A549 treated with CpdA at 1 μM for 4 hours (cell line): ENCODE results near the gene LSR. TPM values are rescaled to one million over a fixed set of nuclear protein-coding genes. Genes with fewer than 3 reads are reported as not detected.

Experiments used
- total RNA-seq: library from RNA; stranded (reverse); fragments of 200-300 nt; extraction: Qiagen RNA extraction; gene quantifications from 5 replicates; pipeline ENCODE4 v1.2.3, GENCODE V29; 2022; ENCODE audit warnings: low read depth

The LSR gene, protein sequence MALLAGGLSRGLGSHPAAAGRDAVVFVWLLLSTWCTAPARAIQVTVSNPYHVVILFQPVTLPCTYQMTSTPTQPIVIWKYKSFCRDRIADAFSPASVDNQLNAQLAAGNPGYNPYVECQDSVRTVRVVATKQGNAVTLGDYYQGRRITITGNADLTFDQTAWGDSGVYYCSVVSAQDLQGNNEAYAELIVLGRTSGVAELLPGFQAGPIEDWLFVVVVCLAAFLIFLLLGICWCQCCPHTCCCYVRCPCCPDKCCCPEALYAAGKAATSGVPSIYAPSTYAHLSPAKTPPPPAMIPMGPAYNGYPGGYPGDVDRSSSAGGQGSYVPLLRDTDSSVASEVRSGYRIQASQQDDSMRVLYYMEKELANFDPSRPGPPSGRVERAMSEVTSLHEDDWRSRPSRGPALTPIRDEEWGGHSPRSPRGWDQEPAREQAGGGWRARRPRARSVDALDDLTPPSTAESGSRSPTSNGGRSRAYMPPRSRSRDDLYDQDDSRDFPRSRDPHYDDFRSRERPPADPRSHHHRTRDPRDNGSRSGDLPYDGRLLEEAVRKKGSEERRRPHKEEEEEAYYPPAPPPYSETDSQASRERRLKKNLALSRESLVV
- 6.8 to 11.0 TPM (median 9.6 TPM) in 5 replicates for total RNA-seq

GRCh38 chr19:35248310-35249145 lies at the start of gene LSR:
LSR (plus strand) TSS chr19:35249002; CDS start chr19:35249023, 21 bp downstream.

GRCh38 chr19:35228177-35228930 lies 20.4 kb upstream of the LSR start, which contains the start of gene FAM187B:
FAM187B (minus strand) TSS chr19:35228739; CDS start chr19:35228680, 59 bp downstream.

GRCh38 chr19:35268536-35269437 lies 20.0 kb downstream of the LSR start, which contains the start of gene USF2:
USF2 (plus strand) TSS chr19:35268962; CDS start chr19:35269102, 140 bp downstream.

DNA sequence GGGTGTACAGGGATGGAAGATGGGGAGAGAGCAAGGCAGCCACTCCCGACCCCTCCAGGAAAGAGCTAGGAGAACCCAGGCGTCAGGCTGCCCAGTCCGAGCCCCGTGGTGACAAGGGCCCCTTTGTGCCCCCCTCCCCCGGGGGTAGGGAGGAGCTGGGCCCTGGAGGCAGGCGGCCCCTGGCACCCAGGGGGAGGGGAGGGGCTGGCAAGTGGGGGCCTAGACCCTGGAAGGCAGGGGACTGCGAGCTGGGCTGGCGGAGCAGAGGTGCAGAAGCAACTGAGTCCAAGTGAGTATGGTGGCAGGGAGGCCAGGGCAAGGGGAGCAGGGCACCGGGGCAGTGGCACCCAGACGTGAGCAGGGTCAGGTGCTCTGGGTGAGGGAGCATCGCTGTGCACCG lies 43.1 kb downstream of the LSR start, which contains the start of gene MAG:
MAG (plus strand) TSS at position 246 of the 400 bp plus-strand sequence. CDS start 3,248 bp downstream, outside the sequence.

Other genes with a start within 250 kb of the LSR start
- gene GRAMD1A, start 248.7 kb upstream of the LSR start, total RNA-seq = 119 to 143 TPM (median 132 TPM) in 5 replicates
- gene SCN1B, start 218.5 kb upstream of the LSR start, total RNA-seq = 12.0 to 19.3 TPM (median 16.7 TPM) in 5 replicates
- gene HPN, start 207.3 kb upstream of the LSR start, total RNA-seq = 0.03 to 0.17 TPM in 2 of 5 replicates, not detected in the others
- gene FXYD3, start 133.2 kb upstream of the LSR start, total RNA-seq = 0.26 to 0.31 TPM in 2 of 5 replicates, not detected in the others
- gene LGI4, start 113.9 kb upstream of the LSR start, total RNA-seq = 0.06 to 0.27 TPM (median 0.13 TPM) in 4 of 5 replicates, not detected in the other
- 0.35 to 0.85 TPM (median 0.44 TPM) in 4 of 5 replicates, not detected in the other for gene FXYD1, start 110.2 kb upstream of the LSR start, total RNA-seq
- 0.24 to 0.34 TPM (median 0.25 TPM) in 3 of 5 replicates, not detected in the others for gene FXYD7, start 105.7 kb upstream of the LSR start, total RNA-seq
- 202 to 240 TPM (median 228 TPM) in 5 replicates for gene FXYD5, start 94.3 kb upstream of the LSR start, total RNA-seq
- not detected in 5 replicates for gene FAM187B, start 20.3 kb upstream of the LSR start, total RNA-seq
- gene USF2, start 20.0 kb downstream of the LSR start, total RNA-seq = 106 to 170 TPM (median 163 TPM) in 5 replicates
- 0.05 to 0.73 TPM (median 0.13 TPM) in 3 of 5 replicates, not detected in the others for gene HAMP, start 33.5 kb downstream of the LSR start, total RNA-seq
- gene MAG, start 43.2 kb downstream of the LSR start, total RNA-seq = not detected in 5 replicates
- gene CD22, start 80.2 kb downstream of the LSR start, total RNA-seq = 0.59 to 1.4 TPM (median 0.90 TPM) in 5 replicates
- gene FFAR1, start 98.9 kb downstream of the LSR start, total RNA-seq = not detected in 5 replicates
- gene FFAR3, start 109.5 kb downstream of the LSR start, total RNA-seq = not detected in 5 replicates
- gene GPR42, start 122.1 kb downstream of the LSR start, total RNA-seq = not detected in 5 replicates
- gene FFAR2, start 199.3 kb downstream of the LSR start, total RNA-seq = 0.06 TPM in 1 of 5 replicates, not detected in the others
- gene KRTDAP, start 241.5 kb downstream of the LSR start, total RNA-seq = not detected in 5 replicates